GM21825 (cell line): ENCODE results near the gene TMEM171.

Experiments
- ATAC-seq: cut with Tn5 transposase; IDR thresholded peaks from one replicate; pipeline ENCODE4 v1.9.1; 2021; ENCODE audit warnings: mild to moderate bottlenecking, moderate library complexity; ENCODE audit not compliant: unreplicated experiment

Gene TMEM171

GRCh38 chr5:73119451-73120157 is 771 bp upstream of the TMEM171 start:
- no peak for ATAC-seq

GRCh38 chr5:73121119-73121463 is 716 bp downstream of the TMEM171 start:
- no peak for ATAC-seq

GRCh38 chr5:73122875-73123810 is 2.8 kb downstream of the TMEM171 start:
- no peak for ATAC-seq

GRCh38 chr5:73125289-73125688 is 4.9 kb downstream of the TMEM171 start:
- ATAC-seq, result no peak

GRCh38 chr5:73126381-73126780 is 6.0 kb downstream of the TMEM171 start:
- no peak for ATAC-seq

- no peak for ATAC-seq
Measured at GRCh38 chr5:73126957-73127356, 6.6 kb downstream of the TMEM171 start.

GRCh38 chr5:73129143-73129542 is 8.8 kb downstream of the TMEM171 start:
- ATAC-seq, result no peak

GRCh38 chr5:73130811-73131210 is 10.4 kb downstream of the TMEM171 start:
- no peak for ATAC-seq

- ATAC-seq, result no peak
Measured at GRCh38 chr5:73131711-73132425, 11.5 kb downstream of the TMEM171 start.

GRCh38 chr5:73132759-73133158 is 12.4 kb downstream of the TMEM171 start:
- no peak for ATAC-seq

- ATAC-seq, result no peak
Measured at GRCh38 chr5:73135021-73135420, 14.6 kb downstream of the TMEM171 start.

- no peak for ATAC-seq
Measured at GRCh38 chr5:73135429-73136054, 15.2 kb downstream of the TMEM171 start.

- no peak for ATAC-seq
Measured at GRCh38 chr5:73136055-73136562, 15.7 kb downstream of the TMEM171 start.

- ATAC-seq, result no peak
Measured at GRCh38 chr5:73137563-73138530, 17.5 kb downstream of the TMEM171 start.

GRCh38 chr5:73139485-73139884 is 19.1 kb downstream of the TMEM171 start:
- ATAC-seq, result no peak

GRCh38 chr5:73140801-73141200 is 20.4 kb downstream of the TMEM171 start:
- no peak for ATAC-seq

- no peak for ATAC-seq
Measured at GRCh38 chr5:73142035-73142434, 21.7 kb downstream of the TMEM171 start.

GRCh38 chr5:73143716-73144115 is 23.3 kb downstream of the TMEM171 start:
- no peak for ATAC-seq

GRCh38 chr5:73149540-73149939 is 29.2 kb downstream of the TMEM171 start:
- ATAC-seq, result no peak

GRCh38 chr5:73150876-73151275 is 30.5 kb downstream of the TMEM171 start:
- ATAC-seq, result no peak
